Calu3 (cell line): ENCODE measurements around the gene ZNF165. TPM values are rescaled to one million over a fixed set of nuclear protein-coding genes. Genes with fewer than 3 reads are reported as not detected.
"Not testable (repeated sequence)": the region's sequence is repeated elsewhere in the genome, so short reads cannot be mapped to it uniquely, and the experiment has no call there.

Experiments
- Bru-seq: library from RNA; stranded (reverse); fragments of 400-500 nt; gene quantifications from one replicate; lab custom pipeline; 2021; lab: Mats Ljungman, UMichigan
- BruChase-seq, 2 experiments: library from RNA; stranded (reverse); fragments of 400-500 nt; gene quantifications; one replicate each; lab custom pipeline; 2021; lab: Mats Ljungman, UMichigan
- BruUV-seq: library from RNA; stranded (reverse); fragments of 400-500 nt; replicated peaks from 2 replicates; lab custom pipeline; 2021; lab: Mats Ljungman, UMichigan
- CTCF ChIA-PET: fragments of 300-600 bp; sonication (Branson Sonifier 250); formaldehyde crosslinking; loops from one replicate; lab custom pipeline; 2022; ENCODE audit warnings: antibody characterized with exemption; lab: Charles Lee
- DNase-seq: peaks from one replicate; pipeline ENCODE4 v3.0.0; 2022
- H3K27ac Mint-ChIP-seq: one replicate; pipeline ENCODE4 v1.8.0; 2022; ENCODE audit warnings: mixed read lengths; ENCODE audit not compliant: unreplicated experiment
- H3K27me3 Mint-ChIP-seq: one replicate; pipeline ENCODE4 v1.8.0; 2022; ENCODE audit warnings: mixed read lengths; ENCODE audit not compliant: unreplicated experiment
- H3K36me3 Mint-ChIP-seq: one replicate; pipeline ENCODE4 v1.8.0; 2022; ENCODE audit warnings: mild to moderate bottlenecking, moderate library complexity, mixed read lengths; ENCODE audit not compliant: insufficient read depth, unreplicated experiment
- H3K4me1 Mint-ChIP-seq: one replicate; pipeline ENCODE4 v1.8.0; 2022; ENCODE audit warnings: mild to moderate bottlenecking, low read depth, mixed read lengths; ENCODE audit not compliant: unreplicated experiment
- H3K4me3 Mint-ChIP-seq: one replicate; pipeline ENCODE4 v1.8.0; 2022; ENCODE audit warnings: mild to moderate bottlenecking, low read depth, moderate library complexity, mixed read lengths; ENCODE audit not compliant: unreplicated experiment
- H3K9me3 Mint-ChIP-seq: one replicate; pipeline ENCODE4 v1.8.0; 2022; ENCODE audit warnings: low read depth, mixed read lengths; ENCODE audit not compliant: unreplicated experiment
- intact Hi-C: fragments of 100-400 bp; cut with micrococcal nuclease; formaldehyde crosslinking; loops from one replicate; pipeline ENCODE4 v1.10.0; 2022; ENCODE audit not compliant: unreplicated experiment
- long read RNA-seq: library from polyadenylated mRNA; stranded (forward); transcript quantifications from one replicate; pipeline ENCODE4 v2.0.0, GENCODE V29; 2022
- total RNA-seq: library from RNA; stranded (reverse); gene quantifications from 2 replicates; pipeline ENCODE4 v1.2.3, GENCODE V29; 2022
- TF ChIP-seq, protein P1 (sequence below): fragments of 200-600 bp; IDR thresholded peaks from one replicate; pipeline ENCODE4 v1.8.0; 2022; ENCODE audit warnings: antibody characterized with exemption; ENCODE audit not compliant: unreplicated experiment

The ZNF165 gene
- total RNA-seq (6.3 and 7.0 TPM in 2 replicates), Bru-seq, nascent RNA (percentile 70 among the genes with signal in this experiment), BruChase-seq, experiment 1, labeled RNA remaining after a 6-hour chase (percentile 60 among the genes with signal in this experiment), BruChase-seq, experiment 2, labeled RNA remaining after a 2-hour chase (percentile 62 among the genes with signal in this experiment)
- long read RNA-seq, partial matches to known transcripts, result 0 of 3 reads
- long read RNA-seq, other reads (novel, unspliced or antisense), result 3 of 3 reads

- intact Hi-C loops, result loop anchor here (2.0 kb wide), 1 partner anchor 24 kb away; no protein-coding TSS in a partner anchor
- TSS peak; percentile 77 for BruUV-seq
- DNase-seq, result not testable (repeated sequence)
These were observed at the start of gene ZNF165 for GRCh38 chr6:28080381-28080630. TSS of gene ZNF165 (plus strand) at chr6:28080568. CDS start at chr6:28085481, 4,913 bp downstream.

GRCh38 chr6:28053584-28053983, 26.8 kb upstream of the ZNF165 start:
- Mint-ChIP-seq H3K27me3 (peaks cover 34% of the 10 kb centered on the region), H3K36me3 (no peaks in the 10 kb centered on the region), H3K4me1 (no peaks in the 10 kb centered on the region), H3K4me3 (no peak overlapping the region), H3K9me3 (no peaks in the 10 kb centered on the region), H3K27ac (no peak overlapping the region)
- no peak for DNase-seq
- TF ChIP-seq, protein P1, sequence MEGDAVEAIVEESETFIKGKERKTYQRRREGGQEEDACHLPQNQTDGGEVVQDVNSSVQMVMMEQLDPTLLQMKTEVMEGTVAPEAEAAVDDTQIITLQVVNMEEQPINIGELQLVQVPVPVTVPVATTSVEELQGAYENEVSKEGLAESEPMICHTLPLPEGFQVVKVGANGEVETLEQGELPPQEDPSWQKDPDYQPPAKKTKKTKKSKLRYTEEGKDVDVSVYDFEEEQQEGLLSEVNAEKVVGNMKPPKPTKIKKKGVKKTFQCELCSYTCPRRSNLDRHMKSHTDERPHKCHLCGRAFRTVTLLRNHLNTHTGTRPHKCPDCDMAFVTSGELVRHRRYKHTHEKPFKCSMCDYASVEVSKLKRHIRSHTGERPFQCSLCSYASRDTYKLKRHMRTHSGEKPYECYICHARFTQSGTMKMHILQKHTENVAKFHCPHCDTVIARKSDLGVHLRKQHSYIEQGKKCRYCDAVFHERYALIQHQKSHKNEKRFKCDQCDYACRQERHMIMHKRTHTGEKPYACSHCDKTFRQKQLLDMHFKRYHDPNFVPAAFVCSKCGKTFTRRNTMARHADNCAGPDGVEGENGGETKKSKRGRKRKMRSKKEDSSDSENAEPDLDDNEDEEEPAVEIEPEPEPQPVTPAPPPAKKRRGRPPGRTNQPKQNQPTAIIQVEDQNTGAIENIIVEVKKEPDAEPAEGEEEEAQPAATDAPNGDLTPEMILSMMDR, result no peak
- no TSS peak for BruUV-seq
- CTCF ChIA-PET, result interaction anchor here (0.5 kb wide), 1 partner anchor 508 kb away, joined by 4 read pairs; no protein-coding TSS in a partner anchor
- intact Hi-C loops, result no loop called here

More at GRCh38 chr6:28080381-28080630, at the start of gene ZNF165:
- CTCF ChIA-PET, result interaction anchor here (0.6 to 0.7 kb wide), 2 partner anchors 15 to 387 kb away, joined by 3 read pairs; no protein-coding TSS in a partner anchor
- H3K36me3 Mint-ChIP-seq, result peaks cover 28% of the 10 kb centered on the region
- peak within 1 kb of the TSS; percentile 73 for H3K4me3 Mint-ChIP-seq
- H3K4me1 Mint-ChIP-seq, result peaks cover 19% of the 10 kb centered on the region
- H3K27me3 Mint-ChIP-seq, result not testable (repeated sequence)
- peak within 1 kb of the TSS; percentile 96 for H3K27ac Mint-ChIP-seq
- peaks cover 12% of the 10 kb centered on the region for H3K9me3 Mint-ChIP-seq

- no peak overlapping the region for H3K4me3 Mint-ChIP-seq
- no TSS peak for BruUV-seq
- CTCF ChIA-PET, result no interaction called here
- H3K27me3 Mint-ChIP-seq, result peaks cover 4% of the 10 kb centered on the region
- no peaks in the 10 kb centered on the region for H3K9me3 Mint-ChIP-seq
- no peak overlapping the region for H3K27ac Mint-ChIP-seq
- no peak for DNase-seq
- H3K36me3 Mint-ChIP-seq, result no peaks in the 10 kb centered on the region
- no peaks in the 10 kb centered on the region for H3K4me1 Mint-ChIP-seq
- TF ChIP-seq, protein P1, result no peak
- intact Hi-C loops, result no loop called here
These were observed 20.0 kb upstream of the ZNF165 start for GRCh38 chr6:28060405-28060804.

GRCh38 chr6:28064272-28064671, 16.1 kb upstream of the ZNF165 start:
- Mint-ChIP-seq H3K9me3 (no peaks in the 10 kb centered on the region), H3K27ac (no peak overlapping the region), H3K4me3 (no peak overlapping the region), H3K36me3 (no peaks in the 10 kb centered on the region), H3K27me3 (peaks cover 38% of the 10 kb centered on the region), H3K4me1 (no peaks in the 10 kb centered on the region)
- no peak for DNase-seq
- BruUV-seq, result no TSS peak
- TF ChIP-seq, protein P1, result no peak
- intact Hi-C loops, result no loop called here
- CTCF ChIA-PET, result interaction anchor here (0.5 kb wide), 1 partner anchor 467 kb away, joined by 7 read pairs; no protein-coding TSS in a partner anchor

DNA sequence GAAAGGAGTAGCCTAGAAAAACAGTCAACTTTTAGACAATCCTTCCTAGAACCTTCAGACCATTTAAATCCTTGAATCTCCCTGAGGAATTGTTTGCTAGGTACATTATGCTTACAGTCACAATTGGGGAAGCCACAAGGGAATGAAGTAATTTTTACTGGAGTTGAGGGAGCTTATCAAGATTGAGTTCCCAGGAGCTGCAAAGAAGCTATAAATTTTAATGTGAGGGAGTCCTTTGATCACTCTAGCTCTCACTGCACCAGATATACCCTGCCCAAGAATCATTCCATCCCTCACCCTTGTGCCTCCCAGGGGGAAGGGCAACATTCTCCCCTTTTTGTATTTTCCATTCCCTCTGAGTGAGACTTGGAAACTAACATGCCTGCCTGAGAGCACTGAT, 12.3 kb upstream of the ZNF165 start:
- H3K27me3 Mint-ChIP-seq, result peaks cover 38% of the 10 kb centered on the region
- no peaks in the 10 kb centered on the region for H3K36me3 Mint-ChIP-seq
- no peak for DNase-seq
- TF ChIP-seq, protein P1, result no peak
- CTCF ChIA-PET, result no interaction called here
- no peaks in the 10 kb centered on the region for H3K9me3 Mint-ChIP-seq
- no peak overlapping the region for H3K27ac Mint-ChIP-seq
- BruUV-seq, result no TSS peak
- intact Hi-C loops, result no loop called here
- H3K4me1 Mint-ChIP-seq, result peaks cover 10% of the 10 kb centered on the region
- H3K4me3 Mint-ChIP-seq, result no peak overlapping the region

DNA sequence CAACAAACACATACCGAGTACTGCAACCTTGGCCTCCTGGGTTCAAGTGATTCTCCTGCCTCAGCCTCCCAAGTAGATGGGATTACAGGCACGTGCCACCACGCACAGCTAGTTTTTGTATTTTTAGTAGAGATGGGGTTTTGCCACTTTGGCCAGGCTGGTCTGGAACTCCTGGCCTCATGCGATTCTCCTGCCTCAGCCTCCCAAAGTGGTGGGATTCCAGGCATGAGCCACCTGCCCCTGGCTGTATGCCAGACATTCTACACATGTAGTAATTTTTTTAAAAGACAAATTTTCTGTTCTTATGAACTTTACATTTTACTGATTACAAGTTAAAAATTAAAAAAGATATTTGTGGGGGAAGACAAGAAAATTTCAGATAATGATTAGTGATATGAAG, 9.4 kb upstream of the ZNF165 start:
- BruUV-seq, CTCF ChIA-PET, H3K27ac Mint-ChIP-seq, H3K9me3 Mint-ChIP-seq, H3K4me1 Mint-ChIP-seq, DNase-seq, H3K4me3 Mint-ChIP-seq, H3K36me3 Mint-ChIP-seq, intact Hi-C loops: not testable (repeated sequence)
- peaks cover 30% of the 10 kb centered on the region for H3K27me3 Mint-ChIP-seq
